GM12874 (cell line): ENCODE measurements around the gene TNFRSF6B.

Experiments used
- CTCF ChIP-seq: IDR thresholded peaks from 2 replicates; pipeline ENCODE4 v1.5.1; 2011; ENCODE audit warnings: low read depth, mild to moderate bottlenecking, control low read depth, low read length, moderate library complexity; ENCODE audit not compliant: insufficient read depth

Gene TNFRSF6B

GRCh38 chr20:63653974-63654668 lies 42.3 kb upstream of the TNFRSF6B start:
- TF ChIP-seq CTCF = no peak

DNA sequence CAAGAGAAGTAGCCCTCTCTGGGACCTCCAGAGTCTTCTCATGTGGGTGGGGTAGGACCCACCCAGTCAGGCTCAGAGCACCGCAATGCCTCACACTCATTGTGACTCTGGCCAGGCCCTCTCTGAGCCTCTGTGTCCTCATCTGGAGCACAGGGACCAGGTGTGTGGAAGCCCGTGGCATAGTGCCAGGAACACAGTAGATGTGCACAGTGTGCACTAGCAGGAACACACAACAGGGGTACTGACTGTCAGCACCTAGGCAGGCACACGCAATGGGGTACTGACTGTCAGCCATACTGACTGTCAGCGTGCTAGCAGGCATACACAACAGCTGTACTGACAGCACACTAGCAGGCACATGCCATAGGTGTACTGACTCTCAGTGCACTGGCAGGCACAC lies 41.2 kb upstream of the TNFRSF6B start:
- no peak for TF ChIP-seq CTCF

- TF ChIP-seq CTCF = no peak
These were observed 40.0 kb upstream of the TNFRSF6B start for GRCh38 chr20:63656451-63656850.

DNA sequence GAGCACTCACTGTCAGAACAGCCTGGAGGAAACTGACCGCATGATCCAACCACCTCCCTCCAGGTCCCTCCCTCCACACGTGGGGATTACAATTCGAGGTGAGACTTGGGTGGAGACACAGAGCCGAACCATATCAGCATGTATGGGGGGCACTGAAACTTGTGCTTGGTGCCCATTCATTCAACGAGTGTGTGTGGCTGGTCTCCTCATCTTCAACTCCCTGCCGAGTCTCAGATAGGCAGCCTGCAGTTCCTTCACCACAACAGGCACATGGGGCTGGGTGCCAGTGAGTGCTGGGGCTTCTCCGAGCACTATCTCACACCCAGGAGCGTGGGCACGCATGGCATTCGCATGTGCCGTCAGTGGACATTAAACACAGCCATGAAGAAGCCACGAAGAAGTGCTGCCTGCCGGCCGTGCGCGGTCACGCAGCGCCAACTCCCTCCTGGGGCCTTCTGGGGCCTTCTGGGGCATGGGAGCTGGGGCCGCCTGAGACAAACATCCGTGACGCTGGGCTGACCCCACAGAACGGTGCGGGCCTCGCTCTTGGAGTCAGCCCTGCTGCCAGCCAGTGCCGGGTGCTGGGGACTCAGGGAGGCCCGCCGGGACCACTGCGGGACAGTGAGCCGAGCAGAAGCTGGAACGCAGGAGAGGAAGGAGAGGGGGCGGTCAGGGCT lies 39.1 kb upstream of the TNFRSF6B start:
- no peak for TF ChIP-seq CTCF

GRCh38 chr20:63657937-63658748 lies 38.3 kb upstream of the TNFRSF6B start, which contains the start of gene RTEL1:
RTEL1 (plus strand) TSS chr20:63658312; CDS start chr20:63659403, 1,091 bp downstream.
- no peak for TF ChIP-seq CTCF

- no peak for TF ChIP-seq CTCF
These were observed 37.7 kb upstream of the TNFRSF6B start for GRCh38 chr20:63658749-63659187.

GRCh38 chr20:63659370-63659769 lies 37.1 kb upstream of the TNFRSF6B start:
- TF ChIP-seq CTCF = no peak
